K562 (cell line): ENCODE data around the gene PRAMEF1. TPM values are rescaled to one million over a fixed set of nuclear protein-coding genes. Genes with fewer than 3 reads are reported as not detected.
A peak's percentile ranks its signal among the peaks of the same experiment; 100 is the strongest.

Source experiments
- ATF7 ChIP-seq: fragments of 450-650 bp; IDR thresholded peaks from 2 replicates; pipeline ENCODE4 v1.7.1; 2014; ENCODE audit warnings: mild to moderate bottlenecking, moderate library complexity
- CHD4 ChIP-seq: fragments of 200-600 bp; sonication (generic); IDR thresholded peaks from 3 replicates; pipeline ENCODE4 v1.6.1; 2012; ENCODE audit warnings: low read depth, mild to moderate bottlenecking, mixed read lengths, low read length, inconsistent platforms; ENCODE audit not compliant: insufficient read depth, insufficient replicate concordance, poor library complexity, severe bottlenecking
- DIDO1 ChIP-seq: fragments of 450-650 bp; IDR thresholded peaks from 2 replicates; pipeline ENCODE4 v1.6.1; 2016; ENCODE audit warnings: low read depth, missing biosample characterization, missing genetic modification characterization
- ETV1 ChIP-seq: fragments of 450-650 bp; conservative IDR thresholded peaks from 2 replicates; pipeline ENCODE4 v1.6.1; 2016; ENCODE audit warnings: missing genetic modification characterization, control low read depth, low read depth, missing compliant biosample characterization
- HDAC8 ChIP-seq: fragments of 450-650 bp; IDR thresholded peaks from 2 replicates; pipeline ENCODE4 v1.6.1; 2016; ENCODE audit warnings: mild to moderate bottlenecking, missing genetic modification characterization, moderate library complexity, missing compliant biosample characterization
- HNRNPL ChIP-seq: fragments of 200-400 bp; formaldehyde crosslinking; IDR thresholded peaks from 2 replicates; pipeline ENCODE4 v1.6.1; 2017; ENCODE audit warnings: low read depth, mild to moderate bottlenecking, low read length
- JUND ChIP-seq, 2 experiments: IDR thresholded peaks; 2 replicates in 1 of 2; 3 replicates in 1 of 2; pipeline ENCODE4 v1.6.1; 2011; ENCODE audit warnings: borderline replicate concordance in 2 of 2, low read depth in 2 of 2, low read length in 2 of 2, improper control_type of control experiment in 1 of 2, missing biosample characterization in 1 of 2, missing genetic modification characterization in 1 of 2, missing genetic modification reagents in 1 of 2
- MTA3 ChIP-seq: fragments of 450-650 bp; formaldehyde crosslinking; IDR thresholded peaks from 2 replicates; pipeline ENCODE4 v1.6.1; 2017; ENCODE audit warnings: mild to moderate bottlenecking, borderline replicate concordance
- PML ChIP-seq: IDR thresholded peaks from 2 replicates; pipeline ENCODE4 v1.6.1; 2012; ENCODE audit warnings: low read length, inconsistent platforms
- PTRF ChIP-seq: fragments of 450-650 bp; IDR thresholded peaks from 2 replicates; pipeline ENCODE4 v1.6.1; 2016; ENCODE audit warnings: mild to moderate bottlenecking, missing genetic modification characterization, missing compliant biosample characterization
- SIX5 ChIP-seq, 2 experiments: IDR thresholded peaks; 2 replicates each; pipeline ENCODE4 v1.6.1; 2011; ENCODE audit warnings: low read length in 2 of 2, borderline replicate concordance in 1 of 2, low read depth in 1 of 2, mild to moderate bottlenecking in 1 of 2, moderate library complexity in 1 of 2; ENCODE audit not compliant: insufficient read depth in 1 of 2
- SMAD3 ChIP-seq: fragments of 450-650 bp; formaldehyde crosslinking; conservative IDR thresholded peaks from 2 replicates; pipeline ENCODE4 v1.4.0; 2020; ENCODE audit warnings: mild to moderate bottlenecking
- STAT5A ChIP-seq: IDR thresholded peaks from 2 replicates; pipeline ENCODE4 v1.6.1; 2012; ENCODE audit warnings: low read length, inconsistent platforms, borderline replicate concordance
- TEAD2 ChIP-seq: fragments of 450-650 bp; IDR thresholded peaks from 2 replicates; pipeline ENCODE4 v1.6.1; 2016; ENCODE audit warnings: missing genetic modification characterization, control low read depth, missing compliant biosample characterization
- ZNF140 ChIP-seq: fragments of 250-450 bp; sonication (Bioruptor Pico); IDR thresholded peaks from 2 replicates; pipeline ENCODE4 v1.8.0; 2021; ENCODE audit warnings: moderate library complexity, mild to moderate bottlenecking, inconsistent platforms
- ZNF316 ChIP-seq: fragments of 450-650 bp; IDR thresholded peaks from 2 replicates; pipeline ENCODE4 v1.6.1; 2016
- ZNF41 ChIP-seq: fragments of 250-450 bp; sonication (Bioruptor Pico); conservative IDR thresholded peaks from 2 replicates; pipeline ENCODE4 v1.4.0; 2020; ENCODE audit warnings: mild to moderate bottlenecking
- polyA plus RNA-seq, 8 experiments: library from polyadenylated mRNA; depleted of rRNA in 4 of 8; stranded (reverse) in 5 of 8; unstranded in 3 of 8; fragments of >200 nt; fragmentation: Nextera tagmentation in 2 of 8; fragmentation: Illumina TruSeq in 1 of 8; extraction: Ambion mirVana in 2 of 8; extraction: Trizol in 1 of 8; gene quantifications; 2 replicates each; pipeline versions ENCODE4 v1.2.1 to v1.2.3, GENCODE V29; 2011 to 2014; ENCODE audit warnings: inconsistent platforms in 1 of 8, missing spikeins in 1 of 8
- total RNA-seq, 7 experiments: library from RNA; depleted of rRNA in 6 of 7; stranded (reverse); fragments of >200 nt in 6 of 7; fragmentation: Illumina TruSeq in 2 of 7; extraction: Trizol in 2 of 7; gene quantifications; 2 replicates each; pipeline versions ENCODE4 v1.2.1 to v1.2.3, GENCODE V29; 2011 to 2021; ENCODE audit warnings: low replicate concordance in 1 of 7
- TF ChIP-seq, protein P1 (sequence below): fragments of 450-650 bp; IDR thresholded peaks from 2 replicates; pipeline ENCODE4 v1.6.1; 2018; ENCODE audit warnings: mild to moderate bottlenecking, low read depth; ENCODE audit not compliant: partially characterized antibody
- TF ChIP-seq, protein P2 (sequence below): fragments of 450-650 bp; IDR thresholded peaks from 2 replicates; pipeline ENCODE4 v1.6.1; 2017; ENCODE audit warnings: mild to moderate bottlenecking, moderate library complexity
- TF ChIP-seq, protein P3 (sequence below): fragments of 250-450 bp; sonication (Bioruptor Pico); IDR thresholded peaks from 2 replicates; pipeline ENCODE4 v1.5.0; 2021
- TF ChIP-seq, protein P4 (sequence below): fragments of 450-650 bp; formaldehyde crosslinking; IDR thresholded peaks from 2 replicates; pipeline ENCODE4 v1.4.0; 2022; ENCODE audit warnings: missing genetic modification characterization

Gene PRAMEF1
- total and polyA plus RNA-seq, 9 of the 15 experiments (the other 6 are each of a cell fraction or from before 2014, with no cell fraction given), result not detected

DNA sequence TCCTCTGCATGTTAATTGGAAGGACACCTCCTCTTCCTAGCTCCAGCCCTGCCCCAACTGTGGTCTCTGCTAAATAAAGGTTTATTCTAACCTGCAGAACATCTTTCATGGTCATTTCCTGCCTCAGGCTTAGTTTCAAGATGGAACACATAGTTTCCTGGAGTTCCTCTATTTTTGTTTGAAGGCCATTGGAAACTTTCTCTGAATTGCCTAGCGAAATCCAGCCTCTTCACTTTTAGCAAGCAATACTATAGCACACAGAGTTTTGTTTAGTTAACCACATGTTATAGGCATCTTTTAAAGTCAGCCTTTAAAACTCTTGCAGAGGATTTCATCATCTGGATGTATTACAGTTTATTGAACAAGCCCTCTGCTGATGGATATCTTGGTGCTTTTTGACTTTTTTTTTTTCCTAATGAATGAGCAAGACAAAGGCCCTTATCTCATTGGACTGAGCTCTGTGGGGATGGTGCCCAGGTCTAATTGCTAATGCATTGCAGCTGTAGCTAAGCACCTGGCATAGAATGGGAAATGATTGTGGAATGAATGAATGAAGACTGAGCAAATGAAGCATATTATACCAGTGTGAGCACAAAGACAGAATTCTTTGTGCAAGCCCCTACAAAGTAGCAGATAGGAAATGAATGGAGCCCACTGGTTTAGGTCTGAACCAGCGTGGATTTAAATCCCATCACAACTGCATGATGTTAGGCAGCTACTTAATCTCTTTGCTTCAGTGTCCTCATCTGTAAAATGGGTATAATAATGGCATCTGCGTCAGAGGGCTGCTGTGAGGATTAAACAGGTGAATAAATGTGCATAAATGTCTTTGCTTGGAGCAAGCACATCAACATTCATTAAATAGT lies 45.8 kb upstream of the PRAMEF1 start (continued):
- TF ChIP-seq, protein P1, sequence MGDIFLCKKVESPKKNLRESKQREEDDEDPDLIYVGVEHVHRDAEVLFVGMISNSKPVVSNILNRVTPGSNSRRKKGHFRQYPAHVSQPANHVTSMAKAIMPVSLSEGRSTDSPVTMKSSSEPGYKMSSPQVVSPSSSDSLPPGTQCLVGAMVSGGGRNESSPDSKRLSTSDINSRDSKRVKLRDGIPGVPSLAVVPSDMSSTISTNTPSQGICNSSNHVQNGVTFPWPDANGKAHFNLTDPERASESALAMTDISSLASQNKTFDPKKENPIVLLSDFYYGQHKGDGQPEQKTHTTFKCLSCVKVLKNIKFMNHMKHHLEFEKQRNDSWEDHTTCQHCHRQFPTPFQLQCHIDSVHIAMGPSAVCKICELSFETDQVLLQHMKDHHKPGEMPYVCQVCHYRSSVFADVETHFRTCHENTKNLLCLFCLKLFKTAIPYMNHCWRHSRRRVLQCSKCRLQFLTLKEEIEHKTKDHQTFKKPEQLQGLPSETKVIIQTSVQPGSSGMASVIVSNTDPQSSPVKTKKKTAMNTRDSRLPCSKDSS, result no peak
- TF ChIP-seq ZNF316, result no peak
- TF ChIP-seq TEAD2, result no peak
- no peak for TF ChIP-seq STAT5A
- TF ChIP-seq DIDO1 (tag), result no peak
- peak; percentile 76 for TF ChIP-seq JUND (IDR thresholded peaks at IDR 0.05; ENCODE audit: borderline replicate concordance, low read depth, low read length)
- TF ChIP-seq JUND (tag; IDR thresholded peaks at IDR 0.05; ENCODE audit: borderline replicate concordance, low read depth, low read length), result peak; percentile 44; the same call in 1 of the 3 replicates
- peak; percentile 32; the same call in 1 of the 2 replicates for TF ChIP-seq PML
- peak; percentile 34; the same call in 1 of the 2 replicates for TF ChIP-seq MTA3
- TF ChIP-seq HDAC8 (tag), result 0 out of 2 replicates have a peak, but pooled peaks have one; percentile 38
- peak; percentile 76; the same call in 1 of the 2 replicates for TF ChIP-seq SMAD3 (CRISPR knock-in tag)
- TF ChIP-seq, protein P2, sequence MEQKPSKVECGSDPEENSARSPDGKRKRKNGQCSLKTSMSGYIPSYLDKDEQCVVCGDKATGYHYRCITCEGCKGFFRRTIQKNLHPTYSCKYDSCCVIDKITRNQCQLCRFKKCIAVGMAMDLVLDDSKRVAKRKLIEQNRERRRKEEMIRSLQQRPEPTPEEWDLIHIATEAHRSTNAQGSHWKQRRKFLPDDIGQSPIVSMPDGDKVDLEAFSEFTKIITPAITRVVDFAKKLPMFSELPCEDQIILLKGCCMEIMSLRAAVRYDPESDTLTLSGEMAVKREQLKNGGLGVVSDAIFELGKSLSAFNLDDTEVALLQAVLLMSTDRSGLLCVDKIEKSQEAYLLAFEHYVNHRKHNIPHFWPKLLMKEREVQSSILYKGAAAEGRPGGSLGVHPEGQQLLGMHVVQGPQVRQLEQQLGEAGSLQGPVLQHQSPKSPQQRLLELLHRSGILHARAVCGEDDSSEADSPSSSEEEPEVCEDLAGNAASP, result no peak
- TF ChIP-seq HNRNPL, result no peak
- TF ChIP-seq ETV1 (tag), result peak; percentile 69
- TF ChIP-seq, protein P3, sequence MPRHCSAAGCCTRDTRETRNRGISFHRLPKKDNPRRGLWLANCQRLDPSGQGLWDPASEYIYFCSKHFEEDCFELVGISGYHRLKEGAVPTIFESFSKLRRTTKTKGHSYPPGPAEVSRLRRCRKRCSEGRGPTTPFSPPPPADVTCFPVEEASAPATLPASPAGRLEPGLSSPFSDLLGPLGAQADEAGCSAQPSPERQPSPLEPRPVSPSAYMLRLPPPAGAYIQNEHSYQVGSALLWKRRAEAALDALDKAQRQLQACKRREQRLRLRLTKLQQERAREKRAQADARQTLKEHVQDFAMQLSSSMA, result peak; percentile 23; the same call in 1 of the 2 replicates
- TF ChIP-seq SIX5 (IDR thresholded peaks at IDR 0.05; ENCODE audit: borderline replicate concordance in 1 of 2, insufficient read depth in 1 of 2, low read depth in 1 of 2, low read length in 2 of 2), result no peak
- TF ChIP-seq ATF7, result peak; percentile 94
- TF ChIP-seq PTRF (tag), result no peak
- TF ChIP-seq ZNF140 (CRISPR knock-in tag), result no peak
- TF ChIP-seq ZNF41 (CRISPR knock-in tag), result 0 out of 2 replicates have a peak, but pooled peaks have one; percentile 37
- peak; percentile 87 for TF ChIP-seq CHD4
- TF ChIP-seq, protein P4, sequence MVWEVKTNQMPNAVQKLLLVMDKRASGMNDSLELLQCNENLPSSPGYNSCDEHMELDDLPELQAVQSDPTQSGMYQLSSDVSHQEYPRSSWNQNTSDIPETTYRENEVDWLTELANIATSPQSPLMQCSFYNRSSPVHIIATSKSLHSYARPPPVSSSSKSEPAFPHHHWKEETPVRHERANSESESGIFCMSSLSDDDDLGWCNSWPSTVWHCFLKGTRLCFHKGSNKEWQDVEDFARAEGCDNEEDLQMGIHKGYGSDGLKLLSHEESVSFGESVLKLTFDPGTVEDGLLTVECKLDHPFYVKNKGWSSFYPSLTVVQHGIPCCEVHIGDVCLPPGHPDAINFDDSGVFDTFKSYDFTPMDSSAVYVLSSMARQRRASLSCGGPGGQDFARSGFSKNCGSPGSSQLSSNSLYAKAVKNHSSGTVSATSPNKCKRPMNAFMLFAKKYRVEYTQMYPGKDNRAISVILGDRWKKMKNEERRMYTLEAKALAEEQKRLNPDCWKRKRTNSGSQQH (CRISPR knock-in tag), result no peak; the same call in 1 of the 2 replicates
